ENCODE data around the gene DNASE1L3. TPM values are rescaled to one million over a fixed set of nuclear protein-coding genes. Genes with fewer than 3 reads are reported as not detected.

The DNASE1L3 gene
- total RNA-seq, 2 donors from 2014 or later, result not detected

- Mint-ChIP-seq H3K4me1 (no peaks in the 10 kb centered on the region), H3K4me3 (no peak overlapping the region), H3K27ac (no peak overlapping the region), H3K36me3 (ENCODE audit: low read depth) (no peaks in the 10 kb centered on the region), H3K9me3 (no peaks in the 10 kb centered on the region), H3K27me3 (peaks cover 20% of the 10 kb centered on the region)
- ATAC-seq (replicated peaks), result no peak
Measured at GRCh38 chr3:58200121-58200709, 10.6 kb downstream of the DNASE1L3 start.

GRCh38 chr3:58198804-58199203, 12.0 kb downstream of the DNASE1L3 start:
- no peak overlapping the region for H3K4me3 Mint-ChIP-seq
- no peaks in the 10 kb centered on the region for H3K36me3 Mint-ChIP-seq (ENCODE audit: low read depth)
- peaks cover 20% of the 10 kb centered on the region for H3K27me3 Mint-ChIP-seq
- H3K9me3 Mint-ChIP-seq, result no peaks in the 10 kb centered on the region
- no peaks in the 10 kb centered on the region for H3K4me1 Mint-ChIP-seq
- ATAC-seq (replicated peaks), result no peak
- H3K27ac Mint-ChIP-seq, result no peak overlapping the region

DNA sequence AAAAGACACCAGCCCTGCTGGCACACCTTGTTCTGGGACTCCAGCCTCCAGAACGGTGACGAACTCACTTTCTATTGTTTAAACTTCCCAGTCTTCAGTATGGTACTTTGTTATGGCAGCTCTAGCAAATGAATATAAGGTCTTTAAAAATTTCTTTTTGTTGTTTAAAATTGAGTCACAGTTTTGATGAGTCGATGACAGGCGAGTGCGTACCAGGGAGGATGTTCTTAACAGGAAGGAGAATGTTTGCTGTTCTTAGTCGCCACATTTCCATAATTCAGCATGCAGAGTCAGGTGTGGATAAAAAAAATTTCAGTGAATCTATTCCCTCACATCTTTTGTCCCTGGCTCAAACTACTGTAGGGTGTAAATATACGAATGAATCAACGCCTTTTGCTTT, 12.4 kb downstream of the DNASE1L3 start:
- no peaks in the 10 kb centered on the region for H3K9me3 Mint-ChIP-seq
- no peak overlapping the region for H3K27ac Mint-ChIP-seq
- peak; percentile 16 for ATAC-seq (replicated peaks)
- H3K36me3 Mint-ChIP-seq (ENCODE audit: low read depth), result no peaks in the 10 kb centered on the region
- no peak overlapping the region for H3K4me3 Mint-ChIP-seq
- no peaks in the 10 kb centered on the region for H3K4me1 Mint-ChIP-seq
- peaks cover 20% of the 10 kb centered on the region for H3K27me3 Mint-ChIP-seq

DNA sequence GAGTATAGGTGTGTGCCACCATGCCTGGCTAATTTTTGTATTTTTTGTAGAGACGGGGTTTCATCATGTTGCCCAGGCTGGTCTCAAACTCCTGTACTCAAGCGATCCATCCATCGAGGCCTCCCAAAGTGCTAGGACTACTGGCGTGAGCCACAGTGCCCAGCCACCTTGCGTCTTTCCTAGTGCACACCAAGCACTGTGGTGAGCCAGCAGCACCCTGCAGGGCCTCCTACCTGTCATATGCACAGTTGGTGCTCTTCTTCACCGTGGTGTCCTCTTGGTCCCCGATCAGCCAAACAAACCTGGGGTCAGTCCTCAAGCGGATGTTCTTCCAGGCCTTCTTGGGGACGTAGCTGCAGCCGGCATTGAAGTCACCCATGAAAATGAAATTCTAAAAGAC, 13.2 kb downstream of the DNASE1L3 start:
- Mint-ChIP-seq H3K4me3 (no peak overlapping the region), H3K9me3 (no peaks in the 10 kb centered on the region), H3K4me1 (no peaks in the 10 kb centered on the region), H3K27ac (no peak overlapping the region), H3K36me3 (ENCODE audit: low read depth) (no peaks in the 10 kb centered on the region), H3K27me3 (peaks cover 15% of the 10 kb centered on the region)
- ATAC-seq (replicated peaks), result no peak

- H3K4me3 Mint-ChIP-seq, result no peak overlapping the region
- no peaks in the 10 kb centered on the region for H3K36me3 Mint-ChIP-seq (ENCODE audit: low read depth)
- no peak overlapping the region for H3K27ac Mint-ChIP-seq
- peak; percentile 65 for ATAC-seq (replicated peaks)
- no peaks in the 10 kb centered on the region for H3K9me3 Mint-ChIP-seq
- H3K27me3 Mint-ChIP-seq, result peaks cover 4% of the 10 kb centered on the region
- H3K4me1 Mint-ChIP-seq, result no peaks in the 10 kb centered on the region
Measured at GRCh38 chr3:58193682-58194407, 16.9 kb downstream of the DNASE1L3 start.

DNA sequence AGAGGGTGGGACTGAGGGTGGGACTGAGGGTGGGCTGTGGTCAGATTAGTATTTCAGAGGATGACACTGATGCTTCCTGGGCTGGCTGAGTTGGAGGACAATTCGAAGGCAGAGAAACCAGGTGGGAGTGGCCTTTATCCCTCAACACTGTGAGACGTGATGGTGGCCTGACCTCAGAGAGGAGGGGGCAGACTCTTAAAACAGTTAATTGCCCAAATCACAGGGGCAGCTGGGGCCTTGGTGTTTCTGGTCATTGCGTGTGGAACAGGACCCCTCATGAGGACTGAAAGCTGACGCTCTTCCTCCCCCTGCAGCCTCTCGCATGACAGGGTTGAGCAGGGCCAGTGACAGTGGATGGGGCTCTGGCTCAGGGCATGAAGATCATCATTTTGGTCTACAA, 18.7 kb downstream of the DNASE1L3 start:
- Mint-ChIP-seq H3K36me3 (ENCODE audit: low read depth) (no peaks in the 10 kb centered on the region), H3K9me3 (no peaks in the 10 kb centered on the region), H3K4me1 (no peaks in the 10 kb centered on the region), H3K27me3 (no peaks in the 10 kb centered on the region), H3K4me3 (no peak overlapping the region), H3K27ac (no peak overlapping the region)
- ATAC-seq (replicated peaks), result no peak

- no peak overlapping the region for H3K27ac Mint-ChIP-seq
- H3K9me3 Mint-ChIP-seq, result no peaks in the 10 kb centered on the region
- no peaks in the 10 kb centered on the region for H3K27me3 Mint-ChIP-seq
- no peak overlapping the region for H3K4me3 Mint-ChIP-seq
- ATAC-seq (replicated peaks), result no peak
- no peaks in the 10 kb centered on the region for H3K4me1 Mint-ChIP-seq
- H3K36me3 Mint-ChIP-seq (ENCODE audit: low read depth), result no peaks in the 10 kb centered on the region
Measured at GRCh38 chr3:58191361-58191991, 19.3 kb downstream of the DNASE1L3 start.

DNA sequence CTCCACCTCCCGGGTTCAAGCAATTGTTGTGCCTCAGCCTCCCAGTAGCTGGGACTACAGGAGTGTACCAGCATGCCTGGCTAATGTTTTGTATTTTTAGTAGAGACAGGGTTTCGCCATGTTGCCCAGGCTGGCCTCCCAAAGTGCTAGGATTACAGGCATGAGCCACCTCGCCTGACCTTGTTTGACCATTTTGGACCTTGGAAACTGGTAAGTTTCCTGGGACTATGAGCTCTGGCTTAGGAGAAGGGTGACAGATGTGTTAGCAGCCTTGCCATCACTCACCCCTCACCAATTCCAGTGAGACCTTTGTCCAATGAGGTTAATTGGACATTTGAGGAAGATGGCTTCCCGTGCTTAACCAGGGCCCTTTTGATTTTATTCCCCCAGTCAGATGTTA, 19.9 kb downstream of the DNASE1L3 start:
- Mint-ChIP-seq H3K27me3 (no peaks in the 10 kb centered on the region), H3K9me3 (no peaks in the 10 kb centered on the region), H3K27ac (no peak overlapping the region), H3K36me3 (ENCODE audit: low read depth) (no peaks in the 10 kb centered on the region), H3K4me1 (no peaks in the 10 kb centered on the region), H3K4me3 (no peak overlapping the region)
- ATAC-seq (replicated peaks), result no peak

DNA sequence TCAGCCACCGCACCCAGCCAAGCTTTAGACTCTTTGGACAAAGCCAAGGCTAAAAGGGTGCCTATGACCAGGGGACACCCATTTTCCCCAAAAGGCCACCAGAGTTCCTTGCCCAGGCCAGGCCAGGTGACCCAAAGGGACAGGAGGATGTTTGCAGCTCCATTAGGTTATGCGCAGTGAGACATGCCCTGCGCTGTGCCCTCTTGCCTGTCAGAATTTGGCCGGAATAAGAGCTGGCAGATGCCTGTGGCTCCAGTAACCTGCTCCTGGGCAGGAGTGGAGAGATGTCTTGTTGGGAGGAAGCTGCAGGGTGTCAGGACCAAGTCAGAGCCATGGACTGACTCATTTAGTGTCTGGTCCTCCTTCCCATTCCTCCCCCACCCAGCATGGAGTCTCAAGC, 20.5 kb downstream of the DNASE1L3 start:
- no peaks in the 10 kb centered on the region for H3K36me3 Mint-ChIP-seq (ENCODE audit: low read depth)
- H3K4me3 Mint-ChIP-seq, result no peak overlapping the region
- H3K4me1 Mint-ChIP-seq, result no peaks in the 10 kb centered on the region
- H3K27ac Mint-ChIP-seq, result no peak overlapping the region
- no peaks in the 10 kb centered on the region for H3K27me3 Mint-ChIP-seq
- no peaks in the 10 kb centered on the region for H3K9me3 Mint-ChIP-seq
- no peak for ATAC-seq (replicated peaks)

GRCh38 chr3:58189691-58190090, 21.1 kb downstream of the DNASE1L3 start:
- H3K36me3 Mint-ChIP-seq (ENCODE audit: low read depth), result no peaks in the 10 kb centered on the region

DNA sequence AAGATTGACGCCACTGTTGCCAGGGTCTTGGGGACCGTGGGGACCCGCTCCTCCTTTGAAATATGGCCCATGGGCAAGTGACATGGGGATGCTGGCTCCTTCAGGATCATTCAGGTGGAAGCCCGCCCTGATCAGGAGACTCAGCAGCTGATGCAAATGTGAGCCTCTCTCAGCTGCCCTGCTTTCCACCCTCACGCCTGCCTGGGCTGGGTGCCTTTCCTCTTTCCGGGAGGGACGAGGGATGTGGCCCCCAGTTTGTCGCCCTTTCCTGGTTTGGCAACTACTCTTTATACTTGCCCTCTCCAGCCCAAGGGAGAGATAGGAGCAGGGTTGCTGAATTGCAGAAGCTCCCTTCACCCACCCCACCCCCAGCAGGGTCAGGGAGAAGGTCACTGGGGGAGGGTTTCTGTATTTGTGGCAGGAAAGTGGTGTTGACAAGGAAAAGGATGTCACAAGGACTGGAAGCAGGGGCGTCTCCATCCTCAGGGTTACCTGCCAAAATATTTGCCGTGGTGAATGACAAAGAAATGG, 21.8 kb downstream of the DNASE1L3 start:
- H3K4me1 Mint-ChIP-seq, result no peaks in the 10 kb centered on the region
- no peaks in the 10 kb centered on the region for H3K27me3 Mint-ChIP-seq
- H3K9me3 Mint-ChIP-seq, result no peaks in the 10 kb centered on the region
- no peaks in the 10 kb centered on the region for H3K36me3 Mint-ChIP-seq (ENCODE audit: low read depth)
- H3K4me3 Mint-ChIP-seq, result no peak overlapping the region
- no peak overlapping the region for H3K27ac Mint-ChIP-seq
- no peak for ATAC-seq (replicated peaks)

More at GRCh38 chr3:58189691-58190090, 21.1 kb downstream of the DNASE1L3 start:
- ATAC-seq (replicated peaks), result no peak
- H3K9me3 Mint-ChIP-seq, result no peaks in the 10 kb centered on the region
- H3K27ac Mint-ChIP-seq, result no peak overlapping the region
- no peaks in the 10 kb centered on the region for H3K27me3 Mint-ChIP-seq
- no peaks in the 10 kb centered on the region for H3K4me1 Mint-ChIP-seq
- no peak overlapping the region for H3K4me3 Mint-ChIP-seq

DNA sequence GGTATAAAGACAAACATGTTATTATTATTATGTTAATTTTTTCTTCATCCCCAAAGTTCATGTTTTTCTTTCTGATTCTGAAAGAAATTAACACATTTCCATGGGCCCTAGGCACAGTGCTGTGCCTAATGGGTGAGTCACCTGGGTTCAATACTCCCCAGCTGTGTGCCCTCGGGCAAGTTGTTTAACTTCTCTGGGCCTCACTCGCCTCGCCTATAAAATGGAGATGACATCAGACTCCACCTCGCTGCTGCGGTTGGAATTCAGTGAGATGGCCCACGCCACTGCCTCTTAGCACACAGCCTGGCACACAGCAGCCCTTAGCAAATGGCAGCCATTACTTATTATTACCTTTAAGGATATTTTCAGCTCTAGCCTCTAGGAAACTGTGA, 22.6 kb downstream of the DNASE1L3 start:
- H3K9me3 Mint-ChIP-seq, result no peaks in the 10 kb centered on the region
- H3K36me3 Mint-ChIP-seq (ENCODE audit: low read depth), result no peaks in the 10 kb centered on the region

GRCh38 chr3:58184982-58185360, 25.8 kb downstream of the DNASE1L3 start:
- Mint-ChIP-seq H3K27ac (no peak overlapping the region), H3K4me3 (no peak overlapping the region), H3K27me3 (no peaks in the 10 kb centered on the region), H3K36me3 (ENCODE audit: low read depth) (no peaks in the 10 kb centered on the region), H3K9me3 (no peaks in the 10 kb centered on the region), H3K4me1 (no peaks in the 10 kb centered on the region)
- ATAC-seq (replicated peaks), result no peak

More for the DNA sequence above, 22.6 kb downstream of the DNASE1L3 start:
- Mint-ChIP-seq H3K27ac (no peak overlapping the region), H3K4me3 (no peak overlapping the region), H3K27me3 (no peaks in the 10 kb centered on the region), H3K4me1 (no peaks in the 10 kb centered on the region)
- peak; percentile 41 for ATAC-seq (replicated peaks)

DNA sequence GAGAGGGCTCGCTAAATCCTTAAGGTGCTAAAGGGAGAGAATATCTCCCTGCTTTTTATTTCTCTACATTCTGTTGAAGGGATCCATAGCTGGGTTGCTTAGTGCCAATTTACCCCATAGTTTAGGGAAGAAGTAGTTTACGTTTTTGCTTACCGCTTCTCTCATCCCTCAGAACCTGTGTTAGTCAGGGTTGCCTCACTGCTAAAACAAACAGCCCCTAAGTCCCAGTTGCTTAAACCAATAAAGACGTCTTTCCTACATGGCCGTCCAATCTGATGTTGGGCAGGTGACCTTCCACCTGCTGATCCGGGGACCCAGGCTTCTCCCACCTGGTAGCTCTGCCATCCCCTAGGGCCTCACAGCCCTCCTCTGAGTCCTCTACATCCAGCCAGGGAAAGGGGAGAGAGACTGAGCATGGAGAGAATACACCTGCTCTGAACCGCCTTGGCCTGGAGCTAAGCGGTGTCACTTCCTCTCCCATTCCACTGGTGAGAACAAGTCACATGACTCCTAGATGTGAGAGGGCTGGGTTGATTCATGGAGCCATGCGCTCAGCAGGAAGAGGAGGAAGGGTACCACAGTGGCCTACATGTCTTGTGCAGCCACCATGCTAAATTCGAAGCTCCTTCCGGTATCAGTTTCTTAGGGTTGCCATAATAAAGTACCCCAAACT, 26.3 kb downstream of the DNASE1L3 start:
- H3K36me3 Mint-ChIP-seq (ENCODE audit: low read depth), result no peaks in the 10 kb centered on the region

More for the DNA sequence above, 26.3 kb downstream of the DNASE1L3 start:
- Mint-ChIP-seq H3K27ac (no peak overlapping the region), H3K4me3 (no peak overlapping the region), H3K4me1 (no peaks in the 10 kb centered on the region), H3K9me3 (no peaks in the 10 kb centered on the region), H3K27me3 (no peaks in the 10 kb centered on the region)
- ATAC-seq (replicated peaks), result no peak

Measured in activated T-helper 17 cell treated with anti-CD3 and anti-CD28 coated beads, Interleukin-2, amount 50 U/mL, for 72 hours (primary cell).